ENCODE results near the gene CTAGE9.

- TF ChIP-seq CTCF (IDR thresholded peaks at IDR 0.05) = no peak
- TF ChIP-seq POLR2A (IDR thresholded peaks at IDR 0.05) = no peak
Measured at GRCh38 chr6:131754088-131754487, 43.3 kb upstream of the CTAGE9 start.
